GM21825 (cell line): Measurements from ENCODE around the gene SLC25A30.
"Not testable (repeated sequence)": the region's sequence is repeated elsewhere in the genome, so short reads cannot be mapped to it uniquely, and the experiment has no call there.

Experiments
- ATAC-seq: cut with Tn5 transposase; IDR thresholded peaks from one replicate; pipeline ENCODE4 v1.9.1; 2021; ENCODE audit warnings: mild to moderate bottlenecking, moderate library complexity; ENCODE audit not compliant: unreplicated experiment

SLC25A30 gene

GRCh38 chr13:45392811-45393210, 25.4 kb downstream of the SLC25A30 start:
- ATAC-seq, result no peak

DNA sequence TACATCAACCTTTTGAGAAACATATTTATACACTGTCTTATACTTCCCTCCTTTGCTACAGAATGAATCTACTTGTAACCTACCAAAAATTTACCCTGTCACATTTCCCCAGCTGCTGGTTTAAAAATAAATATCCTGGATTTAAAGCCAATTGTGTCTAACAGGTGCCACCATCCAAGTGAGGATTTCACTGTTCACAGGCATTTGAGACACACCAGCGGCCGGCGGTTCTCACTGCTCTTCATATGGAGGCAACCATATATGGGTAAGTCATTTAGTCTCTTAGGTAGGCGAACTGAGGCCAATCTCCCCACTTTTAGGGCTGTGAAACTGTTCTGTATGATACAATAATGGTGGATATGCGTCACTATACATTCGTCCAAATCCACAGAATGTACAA, 26.2 kb downstream of the SLC25A30 start:
- ATAC-seq, result no peak

GRCh38 chr13:45391128-45391527, 27.0 kb downstream of the SLC25A30 start:
- not testable (repeated sequence) for ATAC-seq

DNA sequence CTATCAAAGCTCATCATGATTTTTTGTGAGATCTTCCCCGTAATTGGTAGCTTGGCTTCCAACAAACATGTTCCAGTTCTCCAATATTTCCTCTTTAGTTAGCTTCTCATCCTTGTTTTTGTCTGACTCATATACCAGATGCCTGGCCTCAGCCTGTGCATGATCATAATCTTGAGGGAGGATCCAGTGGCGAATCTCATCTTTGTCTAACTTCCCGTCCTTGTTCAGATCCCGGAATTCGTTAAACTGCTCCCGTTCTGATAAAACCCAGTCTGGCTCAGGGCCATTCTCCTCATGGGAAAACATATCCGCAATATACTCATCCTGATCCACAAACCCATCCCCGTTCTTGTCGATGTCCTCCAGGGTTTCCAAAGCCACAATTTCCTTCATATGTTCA, 27.8 kb downstream of the SLC25A30 start:
- not testable (repeated sequence) for ATAC-seq

DNA sequence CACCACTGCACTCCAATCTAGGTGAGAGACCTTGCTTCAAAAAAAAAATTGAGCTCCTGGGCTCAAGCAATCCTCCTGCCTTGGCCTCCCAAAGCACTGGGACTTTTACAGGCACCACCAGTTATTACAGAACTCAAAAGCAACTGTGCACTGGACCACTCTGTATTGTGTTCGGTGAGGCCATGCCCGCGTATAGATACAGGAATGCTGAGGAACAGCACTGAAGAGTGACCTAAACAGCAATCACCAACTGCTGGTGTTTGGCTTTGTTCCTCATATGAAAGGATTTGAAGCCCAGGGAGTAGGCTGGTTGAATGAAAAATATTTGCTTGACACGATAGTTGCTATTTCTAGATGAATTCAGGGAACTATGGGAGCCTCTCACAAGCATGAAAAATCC, 29.5 kb downstream of the SLC25A30 start:
- ATAC-seq, result no peak

- ATAC-seq, result not testable (repeated sequence)
Observed at GRCh38 chr13:45386892-45387575, 31.1 kb downstream of the SLC25A30 start.

DNA sequence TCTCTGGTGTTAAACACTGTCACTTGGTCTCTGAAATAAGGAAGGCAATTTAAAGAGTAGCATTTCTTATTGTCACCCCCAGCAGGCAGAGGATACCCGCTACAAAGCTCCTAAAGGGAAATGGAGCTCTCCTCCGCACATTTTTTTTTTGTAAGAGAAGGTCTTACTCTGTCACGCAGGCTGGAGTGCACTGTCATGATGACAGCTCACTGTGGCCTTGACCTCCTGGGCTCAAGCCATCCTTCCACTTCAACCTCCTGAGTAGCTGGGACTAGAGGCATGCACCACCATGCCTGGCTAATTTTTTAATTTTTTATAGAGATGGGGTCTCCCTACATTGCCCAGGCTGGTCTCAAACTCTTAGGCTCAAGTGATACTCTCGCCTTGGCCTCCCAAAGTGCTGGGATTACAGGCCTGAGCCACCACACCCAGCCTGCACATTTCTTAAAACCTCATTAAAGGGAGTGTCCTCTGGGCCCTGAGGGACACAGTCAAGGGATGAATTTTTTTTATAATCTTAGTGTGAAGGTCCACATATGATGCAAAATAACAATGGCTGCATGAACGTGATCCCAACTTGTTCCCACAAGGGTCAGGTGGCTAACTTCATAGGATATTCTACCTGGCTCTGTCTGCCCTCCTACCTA, 32.1 kb downstream of the SLC25A30 start:
- no peak for ATAC-seq

- no peak for ATAC-seq
Observed at GRCh38 chr13:45385320-45385719, 32.9 kb downstream of the SLC25A30 start.

DNA sequence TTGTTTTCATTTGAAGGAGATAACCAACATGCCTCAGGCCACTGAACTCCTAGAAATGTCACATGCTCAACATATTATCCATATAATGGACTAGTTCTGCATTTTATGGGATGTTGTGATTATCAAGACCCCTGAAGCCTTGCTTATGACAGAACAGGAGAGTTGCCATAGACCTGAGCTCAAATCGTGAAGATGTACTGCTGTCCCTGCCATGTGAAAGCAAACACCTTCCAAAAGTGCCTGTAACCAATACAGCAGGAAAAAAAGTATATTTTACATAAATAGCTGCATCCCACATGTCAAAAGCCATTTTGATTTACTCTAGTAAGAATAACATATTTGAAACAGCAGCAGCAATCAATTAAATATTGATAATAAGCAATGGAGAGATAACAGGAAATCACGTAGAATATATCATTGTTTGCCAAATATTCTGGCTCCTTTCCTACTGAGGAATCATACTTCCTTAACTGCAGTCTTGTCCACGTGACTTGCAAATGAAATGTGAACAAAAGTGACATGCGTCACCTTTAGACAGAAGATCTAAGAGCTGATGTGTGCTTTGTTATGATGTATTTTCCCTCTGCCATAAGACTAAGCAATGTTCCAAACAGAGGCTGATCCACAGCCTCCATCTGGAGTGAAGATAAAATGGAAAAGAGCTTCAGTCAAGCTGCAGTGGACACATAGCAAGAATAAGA, 33.5 kb downstream of the SLC25A30 start:
- no peak for ATAC-seq

GRCh38 chr13:45382739-45383138, 35.4 kb downstream of the SLC25A30 start:
- ATAC-seq, result not testable (repeated sequence)

- ATAC-seq, result no peak
Observed at GRCh38 chr13:45381196-45381595, 37.0 kb downstream of the SLC25A30 start.

DNA sequence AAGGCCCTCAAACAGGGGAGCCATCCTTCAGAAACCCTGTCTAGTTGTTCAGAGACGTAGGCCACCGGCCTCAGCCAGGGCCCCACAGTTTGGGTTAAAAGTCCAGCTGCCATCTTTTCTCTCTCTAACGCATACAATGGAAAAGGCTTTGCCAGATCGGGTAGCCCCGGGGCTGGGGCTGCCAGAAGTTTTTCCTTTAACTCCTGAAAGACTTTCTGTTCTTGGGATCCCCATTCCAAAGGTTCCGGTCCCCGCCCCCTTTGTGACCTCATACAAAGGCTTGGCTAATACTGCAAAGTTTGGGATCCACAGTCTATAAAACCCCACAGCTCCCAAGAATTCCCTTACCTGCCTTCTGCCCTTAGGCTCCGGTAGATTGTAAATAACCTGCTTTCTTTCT, 37.5 kb downstream of the SLC25A30 start:
- not testable (repeated sequence) for ATAC-seq

DNA sequence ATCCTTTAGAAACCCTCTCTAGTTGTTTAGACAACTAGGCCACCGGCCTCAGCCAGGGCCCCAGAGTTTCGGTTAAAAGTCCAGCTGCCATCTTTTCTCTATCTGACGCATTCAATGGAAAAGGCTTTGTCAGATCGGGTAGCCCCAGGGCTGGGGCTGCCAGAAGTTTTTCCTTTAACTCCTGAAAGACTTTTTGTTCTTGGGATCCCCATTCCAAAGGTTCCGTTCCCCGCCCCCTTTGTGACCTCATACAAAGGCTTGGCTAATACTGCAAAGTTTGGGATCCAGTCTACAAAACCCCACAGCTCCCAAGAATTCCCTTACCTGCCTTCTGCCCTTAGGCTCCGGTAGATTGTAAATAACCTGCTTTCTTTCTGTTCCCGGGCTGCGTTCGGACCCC, 38.7 kb downstream of the SLC25A30 start:
- not testable (repeated sequence) for ATAC-seq

DNA sequence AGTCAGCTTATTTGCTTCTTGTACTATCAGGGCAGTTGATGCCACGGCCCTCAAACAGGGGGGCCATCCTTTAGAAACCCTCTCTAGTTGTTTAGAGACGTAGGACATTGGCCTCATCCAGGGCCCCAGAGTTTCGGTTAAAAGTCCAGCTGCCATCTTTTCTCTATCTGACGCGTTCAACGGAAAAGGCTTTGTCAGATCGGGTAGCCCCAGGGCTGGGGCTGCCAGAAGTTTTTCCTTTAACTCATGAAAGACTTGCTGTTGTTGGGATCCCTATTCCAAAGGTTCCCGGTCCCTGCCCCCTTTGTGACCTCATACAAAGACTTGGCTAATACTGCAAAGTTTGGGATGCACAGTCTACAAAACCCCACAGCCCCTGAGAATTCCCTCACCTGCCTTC, 39.4 kb downstream of the SLC25A30 start:
- ATAC-seq, result not testable (repeated sequence)

DNA sequence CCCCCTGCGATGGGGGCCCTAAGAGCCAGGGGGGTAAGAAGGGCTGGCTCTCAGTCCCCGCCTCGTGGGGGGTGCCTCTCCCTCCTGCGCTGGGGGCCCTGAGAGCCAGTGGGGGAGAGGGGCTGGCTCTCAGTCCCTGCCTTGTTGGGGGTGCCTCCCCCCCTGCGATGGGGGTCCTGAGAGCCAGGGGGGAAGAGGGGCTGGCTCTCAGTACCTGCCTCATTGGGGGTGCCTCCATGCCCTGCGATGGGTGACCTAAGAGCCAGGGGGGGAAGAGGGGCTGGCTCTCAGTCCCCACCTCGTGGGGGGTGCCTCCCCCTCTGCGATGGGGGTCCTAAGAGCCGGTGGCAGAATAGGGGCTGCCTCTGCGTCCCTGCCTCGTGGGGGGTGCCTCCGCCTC, 40.9 kb downstream of the SLC25A30 start:
- ATAC-seq, result not testable (repeated sequence)

DNA sequence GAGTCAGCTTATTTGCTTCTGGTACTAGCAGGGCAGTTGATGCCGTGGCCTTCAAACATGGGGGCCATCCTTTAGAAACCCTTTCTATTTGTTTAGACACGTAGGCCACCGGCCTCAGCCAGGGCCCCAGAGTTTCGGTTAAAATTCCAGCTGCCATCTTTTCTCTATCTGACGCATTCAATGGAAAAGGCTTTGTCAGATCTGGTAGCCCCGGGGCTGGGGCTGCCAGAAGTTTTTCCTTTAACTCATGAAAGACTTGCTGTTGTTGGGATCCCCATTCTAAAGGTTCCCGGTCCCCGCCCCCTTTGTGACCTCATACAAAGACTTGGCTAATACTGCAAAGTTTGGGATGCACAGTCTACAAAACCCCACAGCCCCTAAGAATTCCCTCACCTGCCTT, 41.5 kb downstream of the SLC25A30 start:
- not testable (repeated sequence) for ATAC-seq

DNA sequence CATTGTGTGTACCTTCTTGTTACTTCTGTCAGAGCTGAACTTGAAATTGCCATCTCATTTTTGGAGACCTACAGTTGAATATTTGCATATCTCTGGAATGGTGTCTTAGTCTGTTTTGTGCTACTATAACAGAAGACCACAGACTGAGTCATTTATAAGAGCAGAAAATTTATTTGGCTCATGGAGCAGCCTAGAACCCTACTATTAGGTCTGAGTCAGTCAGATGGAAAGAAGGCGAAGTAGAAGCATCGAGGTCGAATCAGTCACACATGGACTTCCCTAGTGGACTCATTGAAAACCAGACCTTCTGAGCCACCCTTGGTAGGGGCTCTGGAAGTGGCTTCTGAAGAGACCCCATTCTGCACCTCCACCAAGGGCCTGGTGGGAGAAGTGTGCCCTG, 43.3 kb downstream of the SLC25A30 start:
- ATAC-seq, result no peak

GRCh38 chr13:45373162-45373547, 45.0 kb downstream of the SLC25A30 start:
- no peak for ATAC-seq

GRCh38 chr13:45372189-45373161, 45.7 kb downstream of the SLC25A30 start:
- no peak for ATAC-seq

- no peak for ATAC-seq
Observed at GRCh38 chr13:45370922-45371406, 47.2 kb downstream of the SLC25A30 start.

DNA sequence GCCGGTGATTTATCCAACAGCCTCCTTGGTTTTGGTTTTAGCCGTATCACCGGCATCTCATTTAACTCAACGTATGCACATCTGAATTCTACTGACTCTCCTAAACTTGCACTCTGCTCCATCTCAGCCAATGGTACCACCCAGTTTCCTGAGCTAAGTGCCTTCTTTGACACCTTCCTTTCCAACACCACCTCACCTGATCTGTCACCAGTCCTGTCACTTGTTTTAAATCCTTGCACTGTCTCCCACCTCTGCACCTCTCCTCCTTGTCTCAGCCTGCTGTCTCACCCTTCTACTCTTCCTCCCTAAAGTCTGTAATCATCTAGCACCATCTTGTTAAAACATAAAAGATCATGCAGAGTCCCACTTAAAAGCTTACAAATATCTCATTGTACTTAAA, 49.1 kb downstream of the SLC25A30 start:
- no peak for ATAC-seq
